GM10266 (cell line): ENCODE results near the gene ALB.
"Not testable (repeated sequence)": the region's sequence is repeated elsewhere in the genome, so short reads cannot be mapped to it uniquely, and the experiment has no call there.

Experiments
- DNase-seq: peaks from one replicate; pipeline ENCODE4 v3.0.0; 2012; ENCODE audit errors: extremely low spot score
- CTCF ChIP-seq: IDR thresholded peaks from 2 replicates; pipeline ENCODE4 v1.5.1; 2012; ENCODE audit warnings: mild to moderate bottlenecking, low read depth; ENCODE audit not compliant: control insufficient read depth, insufficient read depth; ENCODE audit errors: missing control alignments

ALB gene

GRCh38 chr4:73404042-73404441 lies at the start of gene ALB:
TSS of gene ALB (plus strand) at chr4:73404287. CDS start at chr4:73404328, 41 bp downstream.
- DNase-seq = no peak
- no peak for TF ChIP-seq CTCF

DNA sequence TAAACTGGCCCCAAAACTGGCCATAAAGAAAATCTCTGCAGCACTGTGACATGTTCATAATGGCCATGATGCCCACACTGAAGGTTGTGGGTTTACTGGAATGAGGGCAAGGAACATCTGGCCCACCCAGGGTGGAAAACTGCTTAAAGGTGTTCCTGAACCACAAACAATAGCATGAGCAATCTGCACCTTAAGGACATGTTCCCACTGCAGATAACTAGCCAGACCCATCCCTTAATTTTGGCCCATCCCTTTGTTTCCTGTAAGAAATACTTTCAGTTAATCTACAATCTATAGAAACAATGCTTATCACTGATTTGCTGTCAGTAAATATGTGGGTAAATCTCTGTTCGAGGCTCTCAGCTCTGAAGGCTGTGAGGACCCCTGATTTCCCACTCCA lies 46.9 kb upstream of the ALB start:
- not testable (repeated sequence) for DNase-seq

GRCh38 chr4:73369506-73370199 lies 34.4 kb upstream of the ALB start:
- not testable (repeated sequence) for DNase-seq

- DNase-seq = no peak
- TF ChIP-seq CTCF = no peak
These were observed 28.8 kb upstream of the ALB start for GRCh38 chr4:73375328-73375741.

DNA sequence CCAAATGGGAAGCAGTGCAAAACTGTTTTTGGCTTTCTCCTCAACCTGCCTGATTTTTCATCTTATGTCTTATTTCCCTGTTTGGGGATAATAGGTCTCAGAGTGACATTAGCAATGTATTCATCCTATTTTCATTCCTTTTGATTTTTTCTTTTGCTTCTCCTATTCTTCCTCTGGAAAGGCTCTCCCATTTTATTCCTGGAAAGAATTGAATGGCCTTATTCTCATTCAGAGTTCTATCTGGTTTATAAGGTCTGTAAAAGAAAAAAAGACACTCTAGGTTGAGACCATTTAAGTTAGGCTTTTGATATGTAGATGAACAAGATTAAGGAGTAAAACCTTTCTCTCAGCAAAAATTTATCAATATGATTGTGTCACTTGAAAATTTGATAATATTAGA lies 27.8 kb upstream of the ALB start:
- DNase-seq = no peak
- no peak for TF ChIP-seq CTCF

GRCh38 chr4:73376976-73377375 lies 27.1 kb upstream of the ALB start:
- no peak for DNase-seq

GRCh38 chr4:73378887-73379286 lies 25.2 kb upstream of the ALB start:
- no peak for TF ChIP-seq CTCF
- DNase-seq = no peak

More at GRCh38 chr4:73376976-73377375, 27.1 kb upstream of the ALB start:
- no peak for TF ChIP-seq CTCF

DNA sequence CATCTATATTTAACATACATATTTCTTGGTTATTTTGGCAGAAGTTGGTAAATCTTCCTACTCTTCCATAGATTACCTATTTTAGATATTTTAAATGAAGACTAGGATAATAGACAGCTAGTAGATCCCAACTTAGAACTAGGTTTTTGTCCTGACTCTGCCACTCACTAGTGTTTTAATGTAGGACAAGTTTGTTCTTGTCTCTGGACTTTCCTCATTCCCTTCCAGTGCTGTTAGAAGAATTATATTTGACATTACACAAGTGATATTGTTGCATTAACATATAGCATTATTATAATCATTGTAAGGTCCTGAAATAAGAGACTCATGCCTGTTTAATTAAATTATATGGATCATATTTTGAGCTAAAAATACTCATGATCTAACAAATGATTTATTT lies 24.1 kb upstream of the ALB start:
- DNase-seq = no peak
- TF ChIP-seq CTCF = no peak
